ENCODE results near the gene FAM3D.

The FAM3D gene

GRCh38 chr3:58654466-58654865, 12.1 kb downstream of the FAM3D start:
- CTCF ChIA-PET, result interaction anchor here (0.9 to 1.1 kb wide), 2 partner anchors 13 to 86 kb away, joined by 3 to 4 read pairs; no protein-coding TSS in a partner anchor
- no peak for DNase-seq (ENCODE audit: low read depth, low spot score)
- POLR2A ChIA-PET, result no interaction called here
- no peak overlapping the region for H3K4me3 ChIP-seq (ENCODE audit: low read depth, low read length)
- no peak for TF ChIP-seq CTCF (IDR thresholded peaks at IDR 0.05; ENCODE audit: insufficient read depth, low read length, missing control alignments)

- no peak for TF ChIP-seq CTCF (IDR thresholded peaks at IDR 0.05; ENCODE audit: insufficient read depth, low read length, missing control alignments)
- ChIA-PET CTCF (interaction anchor here (0.8 to 1.3 kb wide), 2 partner anchors 11 to 12 kb away, joined by 3 to 4 read pairs; no protein-coding TSS in a partner anchor), POLR2A (no interaction called here)
- no peak overlapping the region for H3K4me3 ChIP-seq (ENCODE audit: low read depth, low read length)
- no peak for DNase-seq (ENCODE audit: low read depth, low spot score)
Observed at GRCh38 chr3:58652624-58653023, 13.9 kb downstream of the FAM3D start.

- no peak overlapping the region for H3K4me3 ChIP-seq (ENCODE audit: low read depth, low read length)
- no peak for DNase-seq (ENCODE audit: low read depth, low spot score)
- ChIA-PET CTCF (no interaction called here), POLR2A (no interaction called here)
- TF ChIP-seq CTCF (IDR thresholded peaks at IDR 0.05; ENCODE audit: insufficient read depth, low read length, missing control alignments), result no peak
Observed at GRCh38 chr3:58651276-58651675, 15.3 kb downstream of the FAM3D start.

GRCh38 chr3:58647381-58648141, 19.0 kb downstream of the FAM3D start:
- ChIA-PET CTCF (interaction anchor here (1.2 kb wide), 1 partner anchor 9 kb away, joined by 4 read pairs; no protein-coding TSS in a partner anchor), POLR2A (no interaction called here)
- no peak overlapping the region for H3K4me3 ChIP-seq (ENCODE audit: low read depth, low read length)
- DNase-seq (ENCODE audit: low read depth, low spot score), result no peak
- TF ChIP-seq CTCF (IDR thresholded peaks at IDR 0.05; ENCODE audit: insufficient read depth, low read length, missing control alignments), result no peak

GRCh38 chr3:58646503-58646902, 20.1 kb downstream of the FAM3D start:
- POLR2A ChIA-PET, result no interaction called here
- DNase-seq (ENCODE audit: low read depth, low spot score), result no peak

More at GRCh38 chr3:58646503-58646902, 20.1 kb downstream of the FAM3D start:
- CTCF ChIA-PET, result interaction anchor here (1.5 kb wide), 1 partner anchor 21 kb away, joined by 3 read pairs; the partner anchor contains the start of gene FAM3D
- TF ChIP-seq CTCF (IDR thresholded peaks at IDR 0.05; ENCODE audit: insufficient read depth, low read length, missing control alignments), result no peak
- H3K4me3 ChIP-seq (ENCODE audit: low read depth, low read length), result no peak overlapping the region
